Measurements from ENCODE around the gene ZFAND2B. TPM values are rescaled to one million over a fixed set of nuclear protein-coding genes. Genes with fewer than 3 reads are reported as not detected.

ZFAND2B gene
- total RNA-seq, 1 experiment from 2014 or later = 47.5 TPM

- POLR2A ChIA-PET (ENCODE audit: unreplicated experiment) = interaction anchor here (1.4 kb wide), 1 partner anchor 29 kb away, joined by 3 read pairs; no protein-coding TSS in a partner anchor
- Histone ChIP-seq H3K4me3 (ENCODE audit: low read length) (peak overlapping the region; percentile 88), H3K36me3 (ENCODE audit: low read depth, low read length) (peaks cover 10% of the 10 kb centered on the region), H3K9ac (ENCODE audit: low read length) (peak overlapping the region; percentile 93), H3F3A (ENCODE audit: low read length, unreplicated experiment) (peaks cover 5% of the 10 kb centered on the region), H3K4me1 (ENCODE audit: insufficient read depth, low read length) (peaks cover 50% of the 10 kb centered on the region), H3K79me2 (ENCODE audit: low read length) (peaks cover 30% of the 10 kb centered on the region), H3K4me2 (ENCODE audit: low read length) (peak overlapping the region; percentile 92), H3K27me3 (ENCODE audit: low read length) (no peaks in the 10 kb centered on the region), H2AFZ (ENCODE audit: low read length) (peak overlapping the region; percentile 83), H3K9me3 (ENCODE audit: low read length) (no peaks in the 10 kb centered on the region), H4K20me1 (ENCODE audit: low read length) (no peaks in the 10 kb centered on the region), H3K27ac (ENCODE audit: low read length) (peak overlapping the region; percentile 48), H3K9me2 (replicated peaks; ENCODE audit: low read length) (no peaks in the 10 kb centered on the region)
- no TSS peak for BruUV-seq (replicated peaks)
- intact Hi-C loops (cut with micrococcal nuclease) = no loop called here
- no peak for DNase-seq
- ATAC-seq = no peak
- CTCF ChIA-PET = interaction anchor here (0.9 to 1.9 kb wide), 2 partner anchors 33 to 49 kb away, joined by 4 to 6 read pairs; partner anchors contain the start of gene DNAJB2
- TF ChIP-seq EZH2phosphoT487 (IDR thresholded peaks at IDR 0.05; ENCODE audit: borderline replicate concordance, low read length) (no peak), CTCF (conservative IDR thresholded peaks at IDR 0.05; ENCODE audit: low read depth, low read length) (no peak), EZH2 (IDR thresholded peaks at IDR 0.05; ENCODE audit: low read length, unreplicated experiment) (no peak)
Observed at GRCh38 chr2:219245899-219246230, 39.3 kb downstream of the ZFAND2B start.

GRCh38 chr2:219246559-219246958, 40.0 kb downstream of the ZFAND2B start:
- Histone ChIP-seq H3K9ac (ENCODE audit: low read length) (no peak overlapping the region), H3K4me2 (ENCODE audit: low read length) (peak overlapping the region; percentile 92), H3K9me3 (ENCODE audit: low read length) (no peaks in the 10 kb centered on the region), H3K9me2 (replicated peaks; ENCODE audit: low read length) (no peaks in the 10 kb centered on the region), H3K79me2 (ENCODE audit: low read length) (peaks cover 37% of the 10 kb centered on the region), H3K27ac (ENCODE audit: low read length) (no peak overlapping the region), H3K27me3 (ENCODE audit: low read length) (no peaks in the 10 kb centered on the region), H2AFZ (ENCODE audit: low read length) (no peak overlapping the region), H3K36me3 (ENCODE audit: low read depth, low read length) (peaks cover 14% of the 10 kb centered on the region), H3K4me3 (ENCODE audit: low read length) (peak overlapping the region; percentile 88; the same call in 1 of the 2 replicates), H3K4me1 (ENCODE audit: insufficient read depth, low read length) (peaks cover 57% of the 10 kb centered on the region), H4K20me1 (ENCODE audit: low read length) (no peaks in the 10 kb centered on the region), H3F3A (ENCODE audit: low read length, unreplicated experiment) (peaks cover 5% of the 10 kb centered on the region)
- BruUV-seq (replicated peaks) = no TSS peak
- TF ChIP-seq CTCF (conservative IDR thresholded peaks at IDR 0.05; ENCODE audit: low read depth, low read length) = no peak
- TF ChIP-seq EZH2phosphoT487 (IDR thresholded peaks at IDR 0.05; ENCODE audit: borderline replicate concordance, low read length) = no peak
- no peak for TF ChIP-seq EZH2 (IDR thresholded peaks at IDR 0.05; ENCODE audit: low read length, unreplicated experiment)
- CTCF ChIA-PET = no interaction called here
- no peak for DNase-seq
- intact Hi-C loops (cut with micrococcal nuclease) = no loop called here
- no peak for ATAC-seq
- POLR2A ChIA-PET (ENCODE audit: unreplicated experiment) = no interaction called here
